ENCODE data around the gene CXXC1.

DNA sequence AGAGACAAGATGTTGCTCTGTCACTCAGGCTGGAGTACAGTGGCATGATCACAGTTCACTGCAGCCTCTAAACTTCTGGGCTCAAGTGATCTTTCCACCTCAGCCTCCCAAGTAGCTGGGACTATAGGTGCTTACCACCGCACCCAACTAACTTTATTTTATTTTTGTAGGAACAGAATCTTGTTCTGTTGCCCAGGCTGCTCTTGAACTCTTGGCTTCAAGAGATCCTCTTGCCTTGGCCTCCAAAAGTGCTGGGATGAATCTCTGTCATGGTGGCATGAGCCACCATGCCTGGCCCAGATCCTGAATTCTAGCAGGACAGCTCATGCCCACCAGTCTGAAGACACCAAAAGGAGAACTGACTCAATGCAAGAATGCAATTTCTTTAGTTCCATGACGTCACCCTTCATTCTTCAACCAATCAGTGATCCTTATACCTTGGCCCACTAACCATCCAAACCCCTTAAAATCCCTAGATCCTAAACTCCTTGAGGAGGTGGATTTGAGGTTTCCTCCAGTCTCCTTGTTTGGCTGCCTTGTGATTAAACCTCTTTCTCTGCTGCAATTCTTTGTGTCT, 25.6 kb upstream of the CXXC1 start:
- TF ChIP-seq, protein P1, sequence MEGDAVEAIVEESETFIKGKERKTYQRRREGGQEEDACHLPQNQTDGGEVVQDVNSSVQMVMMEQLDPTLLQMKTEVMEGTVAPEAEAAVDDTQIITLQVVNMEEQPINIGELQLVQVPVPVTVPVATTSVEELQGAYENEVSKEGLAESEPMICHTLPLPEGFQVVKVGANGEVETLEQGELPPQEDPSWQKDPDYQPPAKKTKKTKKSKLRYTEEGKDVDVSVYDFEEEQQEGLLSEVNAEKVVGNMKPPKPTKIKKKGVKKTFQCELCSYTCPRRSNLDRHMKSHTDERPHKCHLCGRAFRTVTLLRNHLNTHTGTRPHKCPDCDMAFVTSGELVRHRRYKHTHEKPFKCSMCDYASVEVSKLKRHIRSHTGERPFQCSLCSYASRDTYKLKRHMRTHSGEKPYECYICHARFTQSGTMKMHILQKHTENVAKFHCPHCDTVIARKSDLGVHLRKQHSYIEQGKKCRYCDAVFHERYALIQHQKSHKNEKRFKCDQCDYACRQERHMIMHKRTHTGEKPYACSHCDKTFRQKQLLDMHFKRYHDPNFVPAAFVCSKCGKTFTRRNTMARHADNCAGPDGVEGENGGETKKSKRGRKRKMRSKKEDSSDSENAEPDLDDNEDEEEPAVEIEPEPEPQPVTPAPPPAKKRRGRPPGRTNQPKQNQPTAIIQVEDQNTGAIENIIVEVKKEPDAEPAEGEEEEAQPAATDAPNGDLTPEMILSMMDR (IDR thresholded peaks at IDR 0.05), result no peak
- TF ChIP-seq POLR2A (IDR thresholded peaks at IDR 0.05), result no peak

All from vagina (tissue), 2 donors.